VCaP (cell line): Measurements from ENCODE around the gene MSMP.

ENCODE experiments used
- H3K27ac ChIP-seq: fragments of 450-650 bp; 2 replicates; pipeline ENCODE4 v1.5.1; 2017
- TF ChIP-seq, protein P1 (sequence below): fragments of 450-650 bp; conservative IDR thresholded peaks from 2 replicates; pipeline ENCODE4 v1.5.1; 2017; ENCODE audit warnings: mild to moderate bottlenecking, moderate library complexity

The MSMP gene

DNA sequence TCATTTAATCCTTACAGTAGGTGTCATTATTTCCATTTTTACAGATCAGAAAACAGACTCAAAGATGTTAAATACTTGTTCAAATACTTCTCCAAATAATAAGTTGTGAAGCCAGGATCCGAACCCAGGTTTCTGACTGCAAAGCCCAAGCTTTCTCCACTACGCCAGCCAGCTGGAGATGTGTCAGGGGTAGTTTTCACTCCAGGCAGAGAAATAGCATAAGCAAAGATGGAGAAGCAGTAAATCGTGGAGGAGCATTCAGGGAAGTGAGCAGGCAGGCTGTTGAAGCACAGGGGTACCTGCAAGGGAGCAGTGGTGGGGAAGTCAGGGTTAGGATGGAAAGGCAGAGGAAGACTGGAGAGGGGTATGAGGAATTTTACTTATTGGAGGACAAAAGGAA is 25.0 kb downstream of the MSMP start:
- TF ChIP-seq, protein P1, sequence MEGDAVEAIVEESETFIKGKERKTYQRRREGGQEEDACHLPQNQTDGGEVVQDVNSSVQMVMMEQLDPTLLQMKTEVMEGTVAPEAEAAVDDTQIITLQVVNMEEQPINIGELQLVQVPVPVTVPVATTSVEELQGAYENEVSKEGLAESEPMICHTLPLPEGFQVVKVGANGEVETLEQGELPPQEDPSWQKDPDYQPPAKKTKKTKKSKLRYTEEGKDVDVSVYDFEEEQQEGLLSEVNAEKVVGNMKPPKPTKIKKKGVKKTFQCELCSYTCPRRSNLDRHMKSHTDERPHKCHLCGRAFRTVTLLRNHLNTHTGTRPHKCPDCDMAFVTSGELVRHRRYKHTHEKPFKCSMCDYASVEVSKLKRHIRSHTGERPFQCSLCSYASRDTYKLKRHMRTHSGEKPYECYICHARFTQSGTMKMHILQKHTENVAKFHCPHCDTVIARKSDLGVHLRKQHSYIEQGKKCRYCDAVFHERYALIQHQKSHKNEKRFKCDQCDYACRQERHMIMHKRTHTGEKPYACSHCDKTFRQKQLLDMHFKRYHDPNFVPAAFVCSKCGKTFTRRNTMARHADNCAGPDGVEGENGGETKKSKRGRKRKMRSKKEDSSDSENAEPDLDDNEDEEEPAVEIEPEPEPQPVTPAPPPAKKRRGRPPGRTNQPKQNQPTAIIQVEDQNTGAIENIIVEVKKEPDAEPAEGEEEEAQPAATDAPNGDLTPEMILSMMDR: no peak
- H3K27ac ChIP-seq: no peak overlapping the region

DNA sequence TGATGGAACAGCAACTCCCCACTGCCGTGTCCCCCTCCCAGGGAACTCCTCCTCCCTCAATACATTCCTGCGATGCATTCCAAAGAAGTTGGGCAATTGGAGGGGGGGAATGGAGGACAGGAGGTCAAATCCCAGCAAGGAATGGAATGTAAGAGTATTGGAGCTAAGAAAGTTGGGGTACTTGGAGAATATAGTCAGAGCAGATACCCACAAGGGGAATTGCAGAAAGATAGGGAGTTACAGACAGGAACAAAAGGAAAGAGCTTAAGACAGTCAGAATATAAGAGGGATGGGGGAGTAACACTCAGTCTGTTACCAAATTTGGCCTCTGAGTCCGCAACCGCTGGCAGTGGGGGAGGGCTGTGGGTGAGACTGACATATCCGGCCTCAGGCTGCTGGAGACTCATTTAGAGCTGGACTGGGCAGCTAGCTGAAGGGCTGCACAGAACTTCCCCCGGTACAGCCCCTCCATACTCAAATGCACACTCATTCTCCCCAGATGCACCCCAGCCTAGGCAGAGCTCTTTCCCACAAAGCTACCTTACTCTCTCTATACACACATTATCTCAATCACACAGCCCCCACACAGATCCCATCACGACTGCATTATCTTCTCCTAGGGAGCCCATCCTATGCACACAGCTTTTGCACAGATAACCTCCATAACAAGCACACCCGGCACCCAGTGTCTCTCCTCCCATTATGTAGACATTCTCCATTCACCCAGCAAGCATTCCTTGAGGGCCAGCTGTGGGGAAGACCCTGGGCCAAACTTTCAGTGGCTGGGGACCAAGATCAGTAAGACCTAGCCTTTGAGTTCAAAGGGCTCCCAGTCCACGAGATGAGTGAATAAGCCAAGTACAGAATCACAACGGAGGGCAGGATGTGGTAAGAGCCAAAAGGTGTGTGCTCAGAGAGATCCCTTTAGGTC is 25.8 kb downstream of the MSMP start:
- no peak overlapping the region for H3K27ac ChIP-seq
- TF ChIP-seq, protein P1: no peak

DNA sequence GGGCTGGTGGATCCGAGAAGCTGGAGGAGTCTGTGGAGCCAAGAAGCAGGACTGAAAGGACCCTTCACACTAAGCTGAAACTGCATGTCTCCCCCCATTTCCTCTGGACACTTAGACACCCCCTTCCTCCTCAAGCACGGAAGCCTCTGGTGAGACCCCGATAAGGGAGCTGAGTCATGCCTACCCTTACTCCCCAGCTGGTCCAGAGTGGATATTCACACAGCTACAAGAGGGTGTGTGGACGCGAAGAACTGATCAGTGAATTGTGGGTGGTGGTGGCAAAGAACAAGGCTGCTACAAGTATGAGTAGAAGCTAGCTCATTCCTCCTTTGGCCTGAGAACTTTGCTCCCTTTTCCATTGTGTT is 26.4 kb downstream of the MSMP start:
- no peak overlapping the region for H3K27ac ChIP-seq
- TF ChIP-seq, protein P1: no peak

DNA sequence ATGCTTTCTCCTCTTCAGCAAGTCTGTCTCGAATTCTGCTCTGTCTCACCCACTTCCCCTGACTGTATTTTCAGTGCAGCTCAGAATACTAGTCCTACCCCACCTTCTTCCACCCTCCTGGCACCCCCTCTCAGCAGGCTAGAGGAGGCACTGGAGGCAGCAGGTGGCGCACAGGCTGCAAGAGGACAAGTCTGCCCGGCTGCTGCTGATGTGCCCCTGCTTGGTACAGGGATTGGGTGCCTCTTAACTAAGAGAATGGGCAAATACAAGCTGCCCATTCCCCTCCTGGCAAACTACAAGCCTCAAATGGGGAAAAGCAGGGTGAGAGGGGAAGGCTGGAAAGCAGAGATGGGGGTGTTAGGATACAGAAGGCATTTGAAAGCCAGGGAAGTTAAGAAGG is 27.1 kb downstream of the MSMP start:
- TF ChIP-seq, protein P1: peak; percentile 32

DNA sequence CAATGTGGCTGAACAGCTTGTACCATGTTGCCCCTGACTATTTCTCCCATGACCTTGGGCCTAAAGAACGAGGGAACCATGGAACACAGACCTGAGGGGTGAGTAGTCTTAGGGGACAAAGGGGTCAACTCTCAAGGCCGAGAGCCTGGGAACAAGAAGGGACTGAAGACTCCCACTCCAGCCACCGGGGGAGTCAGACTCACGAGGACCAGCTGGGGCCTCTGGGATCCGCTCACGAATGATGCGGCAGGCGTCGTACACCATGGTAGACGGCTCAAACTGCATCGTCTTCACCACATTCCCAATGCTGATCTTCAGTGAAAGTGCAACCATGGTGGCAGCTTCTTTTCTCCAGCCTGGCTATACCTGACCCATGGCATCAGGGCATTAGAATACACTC is 28.7 kb downstream of the MSMP start:
- TF ChIP-seq, protein P1: no peak
- no peak overlapping the region for H3K27ac ChIP-seq

More for the DNA sequence above, 27.1 kb downstream of the MSMP start:
- no peak overlapping the region for H3K27ac ChIP-seq

DNA sequence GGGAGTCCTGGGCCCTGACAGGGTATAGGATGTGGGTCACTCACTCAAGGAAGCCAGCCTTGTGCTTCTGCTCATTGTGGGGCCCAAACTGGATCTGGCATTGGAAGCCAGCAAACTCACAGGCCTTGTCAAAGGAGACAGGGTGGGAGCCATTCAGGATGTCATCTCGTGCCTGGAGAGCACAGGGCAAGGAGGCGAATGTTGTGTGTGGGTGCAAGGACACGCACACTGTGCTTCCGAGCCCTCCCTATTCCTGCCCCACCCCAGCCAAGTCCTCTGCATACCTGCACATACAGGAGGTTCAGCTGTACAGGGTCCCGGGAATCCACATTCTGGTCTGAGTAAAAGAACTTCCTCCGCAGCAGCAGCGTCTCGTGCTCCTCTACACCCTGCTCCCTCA is 30.2 kb downstream of the MSMP start:
- H3K27ac ChIP-seq: no peak overlapping the region
- TF ChIP-seq, protein P1: no peak

DNA sequence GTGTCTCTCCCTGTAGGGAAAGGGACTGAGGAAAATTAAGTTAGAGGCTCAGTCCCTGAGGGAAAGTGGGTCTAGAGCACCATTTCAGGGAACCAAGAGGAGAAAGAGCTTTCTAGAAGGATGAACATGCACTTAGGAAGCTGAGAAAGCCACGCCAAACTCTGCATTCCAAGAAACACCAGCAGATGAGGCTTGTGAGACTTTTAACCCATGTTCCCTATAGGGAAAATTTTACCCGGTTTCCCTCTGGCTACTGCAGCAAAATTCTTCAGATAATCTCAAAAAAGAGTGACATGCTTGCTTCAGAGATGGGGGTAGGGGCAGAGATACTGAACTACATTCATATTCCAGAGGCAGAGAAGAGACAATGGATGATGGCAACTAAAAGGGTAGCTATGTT is 30.6 kb downstream of the MSMP start:
- TF ChIP-seq, protein P1: no peak
- no peak overlapping the region for H3K27ac ChIP-seq
